Measurements from ENCODE around the gene ABCA7.

Gene ABCA7

DNA sequence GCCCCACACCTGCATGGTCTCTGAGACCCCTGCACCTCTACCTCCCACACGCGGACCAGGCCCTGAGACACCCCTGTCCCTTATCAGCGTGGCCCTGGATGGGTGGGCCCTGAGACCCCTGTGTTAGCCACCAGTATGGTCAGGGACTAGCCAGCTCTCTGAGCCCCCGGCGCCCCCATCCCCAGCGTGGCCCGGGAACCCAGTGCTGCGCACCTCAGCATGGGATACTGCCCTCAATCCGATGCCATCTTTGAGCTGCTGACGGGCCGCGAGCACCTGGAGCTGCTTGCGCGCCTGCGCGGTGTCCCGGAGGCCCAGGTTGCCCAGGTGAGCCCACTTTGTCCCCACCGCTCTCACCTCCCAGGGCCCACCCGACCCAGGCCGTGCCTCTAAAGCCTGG, 22.1 kb downstream of the ABCA7 start:
- DNase-seq = no peak

DNA sequence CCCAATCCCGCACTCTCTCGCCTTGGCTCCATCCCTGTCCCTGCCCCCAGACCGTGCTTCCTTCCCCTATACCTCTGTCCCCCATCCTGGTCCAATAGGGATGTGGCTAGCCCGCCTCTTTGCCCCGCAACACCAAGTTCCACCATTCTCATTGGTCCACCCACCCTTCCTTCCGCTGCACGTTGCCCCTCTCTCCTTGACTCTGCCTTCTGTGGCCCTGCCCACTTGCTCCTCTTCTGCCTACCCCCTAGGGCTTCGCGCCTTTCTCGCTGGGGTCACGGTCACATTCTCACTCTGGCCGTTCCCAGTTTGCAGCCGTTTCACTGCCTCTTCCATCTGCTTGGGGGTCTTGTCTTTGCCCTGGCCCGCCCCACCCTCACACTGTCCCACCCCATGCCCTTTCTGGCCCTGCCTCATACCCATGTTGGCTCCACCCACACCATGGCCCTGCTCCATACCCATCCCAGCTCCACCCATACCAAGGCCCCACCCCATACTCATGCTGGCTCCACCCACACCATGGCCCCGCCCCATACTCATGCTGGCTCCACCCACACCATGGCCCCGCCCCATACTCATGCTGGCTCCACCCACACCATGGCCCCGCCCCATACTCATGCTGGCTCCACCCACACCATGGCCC, 22.6 kb downstream of the ABCA7 start:
- DNase-seq = peak; percentile 11

DNA sequence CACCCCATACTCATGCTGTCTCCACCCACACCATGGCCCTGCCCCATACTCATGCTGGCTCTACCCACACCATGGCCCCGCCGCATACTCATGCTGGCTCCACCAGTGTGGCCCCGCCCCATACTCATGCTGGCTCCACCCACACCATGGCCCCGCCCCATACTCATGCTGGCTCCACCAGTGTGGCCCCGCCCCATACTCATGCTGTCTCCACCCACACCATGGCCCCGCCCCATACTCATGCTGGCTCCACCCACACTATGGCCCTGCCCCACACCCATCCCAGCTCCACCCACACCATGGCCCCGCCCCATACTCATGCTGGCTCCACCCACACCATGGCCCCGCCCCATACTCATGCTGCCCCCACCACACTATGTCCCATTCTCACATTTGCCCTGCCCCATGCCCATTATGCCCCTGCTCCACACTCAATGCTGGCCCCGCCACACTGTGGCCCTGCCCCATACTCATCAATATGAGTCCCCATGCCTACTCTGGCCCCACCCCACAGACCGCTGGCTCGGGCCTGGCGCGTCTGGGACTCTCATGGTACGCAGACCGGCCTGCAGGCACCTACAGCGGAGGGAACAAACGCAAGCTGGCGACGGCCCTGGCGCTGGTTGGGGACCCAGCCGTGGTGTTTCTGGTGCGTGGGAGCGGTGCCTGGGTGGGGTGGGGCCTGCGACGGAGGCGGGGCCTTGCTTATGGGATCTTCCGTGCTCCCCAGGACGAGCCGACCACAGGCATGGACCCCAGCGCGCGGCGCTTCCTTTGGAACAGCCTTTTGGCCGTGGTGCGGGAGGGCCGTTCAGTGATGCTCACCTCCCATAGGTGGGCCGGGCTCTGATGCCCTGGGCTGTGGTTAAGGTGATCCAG, 23.4 kb downstream of the ABCA7 start:
- peak; percentile 23 for DNase-seq

DNA sequence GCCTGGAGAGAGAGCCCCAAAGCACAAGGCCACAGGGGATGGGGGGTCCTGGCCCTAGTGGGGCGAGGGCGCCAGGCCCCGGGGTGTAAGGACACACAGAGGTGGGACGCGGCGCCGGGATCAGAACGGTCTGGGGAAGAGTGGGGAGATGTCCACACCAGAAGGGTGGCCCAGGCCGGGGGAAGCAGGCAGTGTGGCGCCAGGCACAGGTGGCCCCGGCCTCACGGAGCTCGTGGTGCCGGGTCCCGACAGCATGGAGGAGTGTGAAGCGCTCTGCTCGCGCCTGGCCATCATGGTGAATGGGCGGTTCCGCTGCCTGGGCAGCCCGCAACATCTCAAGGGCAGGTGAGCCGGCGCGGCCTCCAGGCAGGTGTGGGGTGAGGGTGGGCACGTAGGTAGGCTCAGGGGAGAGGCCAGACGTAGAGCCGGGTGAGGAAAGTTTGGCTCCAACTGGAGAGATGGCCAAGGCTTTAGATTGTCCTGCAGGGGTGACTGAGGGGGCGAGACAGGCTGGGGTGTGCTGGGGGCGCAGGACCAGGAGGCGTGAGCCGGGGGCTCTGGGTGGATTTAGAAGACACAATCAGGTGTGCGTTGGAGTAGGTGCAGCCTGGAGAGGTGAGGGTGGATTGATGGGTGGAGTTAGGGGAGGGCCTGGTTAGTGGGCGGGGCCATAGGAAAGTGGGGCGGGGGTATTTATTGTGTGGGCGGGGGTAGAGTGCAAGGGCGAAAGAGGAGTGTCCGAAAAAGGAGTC, 24.2 kb downstream of the ABCA7 start:
- peak; percentile 21 for DNase-seq

GRCh38 chr19:1064661-1065605, 25.0 kb downstream of the ABCA7 start:
- peak; percentile 82 for DNase-seq

DNA sequence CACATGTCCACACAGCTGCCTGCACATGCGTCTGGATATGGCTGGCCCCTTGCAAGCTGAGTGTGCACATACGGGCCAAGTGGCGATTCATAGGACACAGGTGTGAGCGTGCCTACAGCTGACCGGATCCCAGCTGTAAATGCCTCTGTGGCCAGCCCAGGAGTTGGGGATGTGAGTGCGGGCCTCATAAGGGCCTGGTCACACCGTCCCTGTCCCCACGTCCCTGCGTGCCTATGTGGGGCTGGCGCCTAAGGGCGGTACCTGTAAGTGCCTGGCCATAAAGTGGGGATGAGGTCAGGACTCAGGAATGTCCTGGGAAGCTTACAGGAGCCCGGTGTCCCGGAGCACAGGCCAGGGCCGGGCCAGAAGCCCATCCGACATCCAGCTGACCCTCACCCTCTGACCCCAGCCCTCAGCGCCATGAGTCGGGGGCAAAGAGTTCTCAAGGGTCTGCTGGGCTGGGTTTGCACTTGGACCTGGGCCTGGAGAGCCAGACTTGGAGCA, 25.8 kb downstream of the ABCA7 start:
- DNase-seq = peak; percentile 3

DNA sequence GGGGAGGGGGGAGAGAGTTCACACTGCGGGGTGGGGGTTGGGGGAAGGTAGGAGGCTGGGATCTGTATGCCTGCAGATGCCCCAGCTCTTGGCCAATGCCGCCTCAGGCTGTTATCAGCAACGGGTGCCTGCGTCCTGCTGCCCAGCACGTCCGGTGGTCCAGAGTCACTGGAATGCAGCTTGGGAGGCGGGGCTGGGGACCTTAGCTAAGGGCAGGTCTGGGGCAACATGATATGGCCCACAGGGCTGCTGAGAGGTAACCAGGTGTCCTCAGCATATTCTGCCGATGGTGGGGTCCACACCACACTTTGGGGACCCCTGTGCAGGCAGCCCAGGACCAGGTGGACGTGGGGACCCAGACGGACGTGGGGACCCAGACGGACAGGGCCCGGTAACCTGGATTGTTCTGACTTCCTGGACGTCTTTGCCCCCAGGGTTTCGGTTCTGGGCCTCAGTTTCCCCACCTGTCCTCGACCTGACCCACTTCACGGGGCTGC, 26.4 kb downstream of the ABCA7 start:
- peak; percentile 17 for DNase-seq

GRCh38 chr19:1066748-1067340, 26.9 kb downstream of the ABCA7 start, which contains the start of gene ARHGAP45:
TSS of gene ARHGAP45 (plus strand) at chr19:1067167. CDS start at chr19:1067406, 239 bp downstream.
- DNase-seq = peak; percentile 93

- DNase-seq = no peak
Measured at GRCh38 chr19:1067341-1067957, 27.5 kb downstream of the ABCA7 start.

GRCh38 chr19:1068009-1069001, 28.4 kb downstream of the ABCA7 start:
- peak; percentile 88 for DNase-seq

- DNase-seq = peak; percentile 89
Measured at GRCh38 chr19:1069009-1069779, 29.3 kb downstream of the ABCA7 start.

DNA sequence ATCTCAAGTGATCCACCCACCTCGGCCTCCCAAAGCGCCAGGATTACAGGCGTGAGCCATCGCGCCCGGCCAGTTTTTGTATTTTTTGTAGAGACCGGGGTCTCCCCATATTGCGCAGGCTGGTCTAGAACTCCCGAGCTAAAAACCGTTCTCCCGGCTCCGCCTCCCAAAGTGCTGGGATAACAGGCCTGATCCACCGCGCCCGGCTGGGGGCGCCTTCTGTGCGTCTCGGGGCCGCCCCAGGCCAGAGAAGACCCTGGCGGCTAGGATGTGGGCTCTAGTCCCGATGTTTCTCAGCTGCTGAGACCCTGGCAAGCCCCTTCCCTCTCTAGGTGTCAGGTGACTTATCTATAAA, 30.6 kb downstream of the ABCA7 start:
- no peak for DNase-seq

GRCh38 chr19:1070931-1071791, 31.3 kb downstream of the ABCA7 start:
- no peak for DNase-seq

DNA sequence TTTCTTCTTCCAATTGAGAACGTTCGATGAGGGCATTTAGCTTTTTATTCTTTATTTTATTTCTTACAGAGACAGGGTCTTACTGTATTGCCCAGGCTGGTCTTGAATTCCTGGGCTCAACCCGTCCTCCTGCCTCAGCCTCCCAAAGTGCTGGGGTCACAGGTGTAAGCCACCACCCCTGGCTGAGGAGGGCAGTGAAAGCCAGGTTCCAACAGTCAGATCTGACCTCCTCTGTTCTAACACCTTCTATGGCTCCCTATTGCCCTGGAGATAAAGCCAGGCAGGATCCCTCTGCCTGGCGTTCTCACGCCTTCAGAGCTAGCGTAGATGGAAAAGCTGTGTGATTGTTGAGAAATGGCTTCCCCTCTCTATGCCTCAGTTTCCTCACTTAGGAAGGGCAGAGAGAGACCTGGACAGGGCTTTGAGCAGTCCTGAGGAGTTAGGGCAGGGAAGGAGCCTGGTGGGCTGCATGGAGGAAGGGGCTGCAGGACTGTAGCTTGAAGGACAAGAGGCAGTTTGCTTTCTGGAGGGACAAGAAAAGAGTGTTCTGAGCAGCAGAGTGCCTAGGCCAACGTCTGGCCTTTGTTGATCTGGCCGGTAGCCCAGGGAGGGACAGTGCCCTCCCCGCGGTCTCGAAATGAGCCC, 32.6 kb downstream of the ABCA7 start:
- DNase-seq = no peak

GRCh38 chr19:1073063-1073955, 33.4 kb downstream of the ABCA7 start:
- DNase-seq = peak; percentile 28

DNA sequence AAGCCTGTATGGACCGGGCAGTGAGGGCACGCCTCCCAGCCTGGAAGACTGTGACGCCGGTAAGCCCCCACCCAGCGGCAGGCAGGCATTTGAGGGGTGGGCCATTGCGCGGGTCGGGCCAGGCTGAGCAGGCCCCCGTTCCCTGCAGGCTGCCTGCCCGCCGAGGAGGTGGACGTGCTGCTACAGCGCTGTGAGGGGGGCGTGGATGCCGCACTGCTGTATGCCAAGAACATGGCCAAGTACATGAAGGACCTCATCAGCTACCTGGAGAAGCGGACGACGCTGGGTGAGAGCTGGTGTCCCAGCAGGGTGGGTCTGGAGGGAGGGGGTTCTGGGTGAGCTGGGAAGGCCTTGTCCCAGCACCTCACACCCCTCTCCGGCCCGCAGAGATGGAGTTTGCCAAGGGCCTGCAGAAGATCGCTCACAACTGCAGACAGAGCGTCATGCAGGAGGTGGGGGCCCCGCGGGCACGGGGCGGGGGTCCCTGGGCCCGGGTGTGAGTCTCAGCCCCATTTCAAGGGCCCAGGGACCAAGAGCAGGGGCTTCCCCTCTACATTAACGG, 34.1 kb downstream of the ABCA7 start:
- DNase-seq = peak; percentile 10

All from CD4-positive, alpha-beta T cell treated with Interleukin-6 for 4 hours (primary cell).